ENCODE results near the gene SLC7A4.
"Not testable (repeated sequence)": the region's sequence is repeated elsewhere in the genome, so short reads cannot be mapped to it uniquely, and the experiment has no call there.

Gene SLC7A4, protein sequence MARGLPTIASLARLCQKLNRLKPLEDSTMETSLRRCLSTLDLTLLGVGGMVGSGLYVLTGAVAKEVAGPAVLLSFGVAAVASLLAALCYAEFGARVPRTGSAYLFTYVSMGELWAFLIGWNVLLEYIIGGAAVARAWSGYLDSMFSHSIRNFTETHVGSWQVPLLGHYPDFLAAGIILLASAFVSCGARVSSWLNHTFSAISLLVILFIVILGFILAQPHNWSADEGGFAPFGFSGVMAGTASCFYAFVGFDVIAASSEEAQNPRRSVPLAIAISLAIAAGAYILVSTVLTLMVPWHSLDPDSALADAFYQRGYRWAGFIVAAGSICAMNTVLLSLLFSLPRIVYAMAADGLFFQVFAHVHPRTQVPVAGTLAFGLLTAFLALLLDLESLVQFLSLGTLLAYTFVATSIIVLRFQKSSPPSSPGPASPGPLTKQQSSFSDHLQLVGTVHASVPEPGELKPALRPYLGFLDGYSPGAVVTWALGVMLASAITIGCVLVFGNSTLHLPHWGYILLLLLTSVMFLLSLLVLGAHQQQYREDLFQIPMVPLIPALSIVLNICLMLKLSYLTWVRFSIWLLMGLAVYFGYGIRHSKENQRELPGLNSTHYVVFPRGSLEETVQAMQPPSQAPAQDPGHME

DNA sequence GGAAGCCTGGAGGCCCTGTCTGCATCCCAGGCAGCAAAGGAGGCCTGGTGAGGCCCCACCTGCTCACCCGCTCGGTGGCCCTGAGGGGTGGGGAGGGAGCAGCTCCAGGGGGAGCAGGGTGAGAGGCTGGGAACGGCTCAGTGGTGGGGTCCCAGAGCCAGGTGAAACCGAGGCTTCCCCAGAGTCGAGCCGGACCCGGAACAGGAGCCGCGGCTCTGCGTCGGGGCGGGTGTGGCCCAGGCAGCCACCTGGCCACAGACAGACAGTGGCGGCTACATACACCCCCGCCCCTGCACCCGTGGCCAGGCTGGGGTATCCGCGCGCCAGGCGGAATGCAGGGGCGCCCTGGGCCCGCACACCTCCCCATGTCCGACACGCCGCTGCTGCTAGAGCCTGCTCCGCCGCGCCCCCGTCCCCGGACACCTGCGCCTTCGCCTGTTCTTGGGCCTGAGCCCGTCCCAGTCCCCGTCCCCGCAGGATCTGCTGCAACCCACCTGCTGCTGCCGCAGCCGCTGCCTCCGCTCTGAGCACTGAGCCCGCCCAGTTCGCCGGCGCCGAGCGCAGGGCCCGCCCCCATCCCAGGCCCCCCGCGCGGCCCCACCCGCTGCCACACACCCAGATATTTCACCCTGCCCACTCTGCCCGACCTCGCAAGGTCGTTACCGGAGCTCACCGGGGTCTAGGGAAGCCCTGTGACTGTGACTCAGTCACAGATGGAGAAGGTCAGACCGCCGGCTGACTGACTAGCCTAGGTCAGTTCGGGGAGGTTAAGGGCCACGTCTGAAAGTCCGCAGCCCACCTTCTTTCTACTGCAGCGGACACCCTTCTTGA is at the start of gene SLC7A4:
Gene SLC7A4 (minus strand): TSS at position 525 of the 831 bp plus-strand sequence. CDS start 749 bp downstream, outside the sequence.
- no peak for DNase-seq (ENCODE audit: low read depth)

DNA sequence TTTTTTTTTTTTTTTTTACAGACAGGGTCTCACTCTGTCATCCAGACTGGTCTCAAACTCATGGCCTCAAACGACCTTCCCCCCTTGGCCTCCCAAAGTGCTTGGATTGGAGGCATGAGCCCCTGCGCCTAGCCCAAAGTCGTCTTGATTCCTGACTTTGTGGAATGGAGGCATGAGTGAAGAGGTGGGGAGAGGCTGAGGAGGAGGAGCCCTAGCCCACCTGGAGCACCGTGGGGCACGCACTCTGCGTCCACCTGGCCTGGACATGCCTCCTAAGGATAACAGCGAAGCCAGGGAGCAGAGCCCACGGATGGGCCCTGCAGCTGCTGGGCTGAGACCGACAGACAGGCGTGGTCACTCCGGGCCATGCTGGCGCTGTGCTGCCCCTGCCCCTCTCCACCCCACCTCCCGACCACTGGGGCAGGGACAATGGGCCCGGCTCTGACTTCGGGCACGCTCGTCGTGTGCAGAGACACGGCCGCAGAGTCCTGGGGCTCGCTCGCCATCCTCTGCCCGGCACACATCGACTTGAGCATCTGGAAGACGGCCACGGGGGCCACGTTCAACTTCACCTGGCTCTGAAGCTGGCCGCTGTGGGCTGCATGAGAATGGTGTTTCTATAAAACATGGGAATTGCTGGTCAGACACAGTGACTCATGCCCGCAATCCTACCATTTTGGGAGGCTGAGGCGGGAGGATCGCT is 48.2 kb upstream of the SLC7A4 start:
- DNase-seq (ENCODE audit: low read depth): no peak

DNA sequence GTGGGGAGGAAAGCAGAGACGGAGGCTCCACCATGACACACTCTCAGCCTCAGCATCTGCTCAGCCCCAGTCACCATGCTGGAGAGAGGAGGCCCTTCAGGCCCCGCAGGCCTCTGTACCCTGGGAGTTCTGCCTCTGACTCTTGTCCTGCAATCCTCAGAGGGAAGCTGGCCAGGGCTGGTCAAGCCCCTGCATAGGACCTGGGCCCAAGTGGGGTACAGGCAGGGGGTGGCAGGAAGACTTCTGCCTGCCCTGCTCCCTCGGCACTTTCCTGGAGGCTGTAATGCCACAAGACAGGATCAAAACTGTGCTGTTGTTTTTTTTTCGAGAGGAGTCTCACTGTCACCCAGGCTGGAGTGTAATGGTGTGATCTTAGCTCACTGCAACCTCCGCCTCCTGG is 47.1 kb upstream of the SLC7A4 start:
- DNase-seq (ENCODE audit: low read depth): no peak

DNA sequence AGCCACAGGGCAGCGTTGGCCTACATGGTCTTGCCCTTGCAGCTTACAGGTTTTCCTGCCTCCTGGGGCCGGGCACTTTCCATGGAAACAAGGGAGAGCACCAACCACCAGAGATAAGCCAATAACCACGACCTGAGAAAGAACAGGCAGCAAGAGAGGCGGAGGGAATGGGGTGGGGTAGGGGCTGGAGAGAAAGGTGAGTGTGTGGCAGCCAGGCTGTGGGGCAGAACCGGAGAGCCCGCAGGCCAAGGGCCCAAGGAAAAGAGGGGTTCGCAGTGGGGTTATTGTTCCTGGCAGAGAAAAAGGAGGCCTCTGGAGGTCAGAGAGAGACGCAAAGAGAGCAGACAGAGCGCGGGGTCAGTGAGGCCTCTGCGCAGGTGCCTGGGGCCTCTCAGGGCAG is 46.6 kb upstream of the SLC7A4 start:
- no peak for DNase-seq (ENCODE audit: low read depth)

DNA sequence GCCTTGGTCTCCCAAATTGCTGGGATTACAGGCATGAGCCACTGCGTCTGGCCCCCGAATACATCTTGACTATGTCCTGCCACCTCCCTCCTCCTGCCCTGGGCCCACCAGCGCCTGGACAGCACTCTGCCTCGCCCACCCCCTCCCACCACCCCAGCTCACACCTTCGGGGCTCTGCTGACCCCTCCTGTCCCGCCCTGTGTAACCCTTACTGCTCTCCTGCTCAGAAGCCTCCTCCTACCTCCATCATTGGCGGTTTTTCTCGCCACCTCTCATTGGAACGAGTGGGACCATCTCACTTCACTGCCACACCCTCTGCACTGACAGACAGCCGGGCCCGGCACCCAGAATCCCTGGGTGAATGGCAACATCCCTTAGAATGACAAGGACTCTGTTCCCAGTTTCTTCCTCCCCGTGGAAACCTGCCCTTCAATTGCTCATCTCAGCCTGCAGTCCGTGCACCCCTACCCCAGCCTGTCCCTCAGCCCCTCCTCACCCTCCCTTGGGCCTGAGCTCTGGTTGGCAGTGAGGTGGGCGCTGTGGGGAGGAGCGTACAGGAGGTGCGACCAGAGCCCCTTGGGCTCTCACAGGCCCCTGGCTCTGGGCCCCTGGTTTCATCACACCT is 45.6 kb upstream of the SLC7A4 start:
- no peak for DNase-seq (ENCODE audit: low read depth)

DNA sequence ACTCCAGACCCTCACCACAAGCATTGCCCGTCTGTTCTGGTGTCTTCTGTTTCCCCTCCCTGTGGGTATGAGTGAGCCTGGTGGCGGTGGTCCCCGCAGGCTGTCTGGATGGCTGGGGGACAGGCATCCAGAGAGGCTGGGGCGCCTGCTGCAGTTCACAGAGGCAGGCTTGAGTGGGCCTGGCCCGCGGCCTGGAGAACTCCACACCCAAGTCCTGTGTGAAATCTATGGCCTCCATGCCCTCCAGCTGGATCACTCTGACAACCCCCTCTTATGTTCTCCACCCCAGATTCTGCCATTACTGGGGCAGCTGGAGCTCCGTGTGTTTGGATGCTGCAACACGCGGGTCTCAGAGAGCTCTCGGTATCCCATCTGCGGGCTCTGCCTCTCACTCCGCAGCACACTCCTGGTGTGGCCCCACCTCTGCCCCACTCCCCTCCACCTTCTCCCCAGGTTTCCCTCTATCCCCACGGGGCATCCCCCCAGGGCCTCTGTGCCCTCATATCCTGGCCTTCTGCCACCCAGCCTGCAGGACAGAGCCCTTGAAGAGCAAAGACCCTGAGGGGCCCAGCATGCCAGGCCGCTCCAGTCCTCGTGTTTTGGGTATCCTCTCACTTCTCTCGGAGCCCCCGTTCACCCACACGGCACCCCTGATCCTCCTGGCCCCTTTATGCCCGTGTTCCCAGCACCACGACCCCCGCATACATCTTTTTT is 44.7 kb upstream of the SLC7A4 start:
- DNase-seq (ENCODE audit: low read depth): no peak

DNA sequence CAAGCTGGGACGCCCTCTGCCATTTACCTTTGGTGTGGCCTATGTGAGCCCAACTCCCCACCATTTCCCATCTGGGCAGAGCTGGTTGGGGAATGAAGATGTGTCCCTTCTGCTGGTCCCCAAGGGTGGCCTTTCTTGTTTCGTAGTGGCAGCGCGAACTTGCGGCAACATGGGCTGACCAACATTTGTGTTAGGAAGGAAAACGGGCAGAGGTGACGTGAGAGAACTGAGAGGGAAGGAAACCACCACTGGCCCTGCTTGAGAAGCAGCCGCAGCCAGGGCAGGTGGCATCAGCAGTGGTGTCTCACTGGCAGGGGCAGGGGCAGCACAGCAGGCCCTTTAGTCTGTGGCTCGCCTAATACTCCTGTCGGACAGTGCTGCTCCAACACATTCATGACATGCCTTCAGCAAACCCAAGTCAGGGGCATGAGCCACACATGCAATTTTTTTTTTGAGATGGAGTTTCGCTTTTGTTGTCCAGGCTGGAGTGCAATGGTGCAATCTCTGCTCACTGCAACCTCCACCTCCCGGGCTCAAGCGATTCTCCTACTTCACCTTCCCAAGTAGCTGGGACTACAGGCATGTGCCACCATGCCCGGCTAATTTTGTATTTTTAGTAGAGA is 43.3 kb upstream of the SLC7A4 start:
- no peak for DNase-seq (ENCODE audit: low read depth)

DNA sequence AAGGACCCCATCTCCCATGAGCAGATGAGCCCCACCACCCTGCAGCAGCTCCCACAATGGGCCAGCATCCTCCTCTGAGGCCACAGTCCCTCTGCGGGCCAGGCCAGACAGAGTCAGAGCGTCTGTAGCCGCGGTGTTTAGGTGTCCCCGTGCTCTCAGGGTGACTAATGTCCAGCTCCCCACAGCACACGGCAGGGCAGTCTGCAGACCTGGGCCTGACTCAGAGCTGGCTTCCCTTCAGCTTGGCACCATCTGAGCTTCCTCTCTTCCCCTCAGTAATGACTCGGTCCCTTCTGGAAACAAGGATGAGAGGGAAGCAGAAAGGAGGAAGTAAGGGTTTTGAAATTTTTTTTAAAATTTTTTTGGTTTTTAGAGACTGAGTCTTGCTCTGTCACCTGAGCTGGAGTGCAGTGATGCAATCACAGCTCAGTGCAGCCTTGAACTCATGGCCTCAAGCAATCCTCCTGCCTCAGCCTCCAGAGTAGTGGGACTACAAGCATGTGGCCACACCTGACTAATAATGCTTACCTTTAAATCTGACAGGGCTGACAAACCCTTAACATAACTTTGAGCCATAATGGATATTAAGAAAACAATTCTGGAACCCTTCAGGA is 41.8 kb upstream of the SLC7A4 start:
- peak; percentile 24 for DNase-seq (ENCODE audit: low read depth)

DNA sequence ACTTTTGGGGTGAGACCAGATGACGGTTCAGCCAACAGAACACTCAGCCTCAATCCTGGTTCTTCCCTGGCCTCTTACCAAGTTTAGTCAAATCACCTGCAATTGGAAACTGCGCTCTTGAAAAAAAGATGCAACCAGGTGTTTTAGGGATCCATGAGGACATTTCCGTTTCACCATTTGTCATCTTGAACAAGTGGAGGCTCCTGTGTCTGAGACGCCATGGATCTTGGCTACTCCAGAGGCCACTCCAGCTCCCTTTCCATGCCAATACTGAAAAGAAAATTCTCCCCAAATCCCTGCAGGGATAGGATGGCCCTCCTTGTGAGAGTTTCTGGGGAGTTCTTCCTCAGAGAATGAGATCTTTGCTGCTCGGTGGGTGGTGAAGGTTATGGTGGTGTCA is 41.1 kb upstream of the SLC7A4 start:
- DNase-seq (ENCODE audit: low read depth): no peak

DNA sequence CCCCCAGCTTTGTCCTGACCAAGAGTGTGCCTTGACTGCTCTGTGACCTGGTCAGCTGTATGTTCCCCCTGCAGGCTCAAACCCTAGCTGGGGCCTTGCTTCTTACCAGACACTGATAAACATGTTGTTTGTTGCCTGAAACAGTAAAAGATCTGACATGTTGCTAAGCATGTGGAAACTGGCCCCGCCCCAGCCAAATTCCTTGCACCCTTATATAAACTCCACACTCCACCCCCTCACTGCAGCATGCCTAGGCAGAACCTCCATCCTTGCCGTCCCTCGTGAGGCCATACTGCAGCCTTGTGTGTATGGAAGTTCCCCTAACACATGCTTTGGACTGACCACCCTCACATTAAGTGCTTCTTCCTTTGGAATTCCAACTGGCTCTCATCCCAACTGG is 40.7 kb upstream of the SLC7A4 start:
- DNase-seq (ENCODE audit: low read depth): no peak

DNA sequence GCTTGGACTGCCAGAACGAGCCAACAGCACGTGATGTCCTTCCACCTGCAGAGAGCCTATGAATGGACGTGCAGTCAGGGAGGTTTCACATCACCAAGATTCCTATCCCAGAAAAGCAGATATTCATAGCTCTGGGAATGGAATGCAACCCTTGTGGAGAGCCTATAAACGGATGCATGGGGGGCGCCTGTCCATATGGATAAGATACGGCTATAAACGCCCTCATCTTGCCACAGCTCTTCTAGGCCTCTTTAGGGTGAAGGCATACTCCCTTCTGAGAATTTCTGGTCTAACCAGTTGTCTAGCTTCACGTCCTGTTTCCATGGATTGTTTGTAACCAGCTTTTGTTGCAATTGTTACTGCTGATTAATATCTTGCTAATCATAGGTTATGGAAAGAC is 39.4 kb upstream of the SLC7A4 start:
- DNase-seq (ENCODE audit: low read depth): not testable (repeated sequence)

DNA sequence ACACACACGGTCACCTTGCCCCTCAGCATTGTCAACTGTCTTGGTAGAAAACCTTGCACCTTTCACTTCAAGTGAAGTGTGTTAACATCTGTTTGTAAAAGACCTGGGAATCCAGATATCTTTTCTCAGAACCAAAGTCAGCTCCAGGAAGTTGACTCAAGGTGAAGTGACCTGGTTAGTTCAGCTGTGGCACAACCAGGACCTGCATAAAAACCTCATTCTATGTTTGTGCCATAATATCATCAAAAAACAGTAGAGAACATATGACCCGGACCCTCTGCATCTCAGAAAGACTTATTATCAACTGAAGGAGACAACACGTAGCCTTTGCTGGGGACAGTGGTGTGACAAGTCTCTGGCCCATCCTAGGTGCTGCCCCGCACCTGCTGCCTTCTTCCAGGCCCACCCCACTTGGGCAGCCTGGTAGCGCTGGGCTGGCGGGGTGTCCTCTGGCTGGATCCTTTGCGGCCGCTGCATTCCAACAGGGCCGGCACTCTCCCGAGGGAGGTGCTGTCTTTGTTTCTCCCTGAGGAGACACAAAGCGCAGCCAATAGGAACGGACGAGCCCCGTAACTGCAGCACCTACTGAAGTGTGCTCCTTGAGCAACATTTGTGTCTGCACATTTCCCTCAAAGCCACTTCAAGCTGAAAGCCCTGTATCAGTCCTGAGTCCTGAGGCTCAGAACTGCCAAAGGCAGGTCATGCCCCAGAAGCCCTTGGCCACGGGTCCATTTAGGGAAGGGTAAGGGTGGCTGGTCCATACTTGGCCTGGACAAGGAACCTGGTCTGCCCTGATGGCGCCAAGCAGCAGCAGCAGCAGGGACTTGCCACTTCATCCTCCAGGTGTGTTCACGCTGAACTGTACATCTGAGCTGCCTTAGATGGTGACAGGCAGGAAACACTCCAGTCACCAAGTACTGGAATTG is 38.6 kb upstream of the SLC7A4 start:
- DNase-seq (ENCODE audit: low read depth): no peak

DNA sequence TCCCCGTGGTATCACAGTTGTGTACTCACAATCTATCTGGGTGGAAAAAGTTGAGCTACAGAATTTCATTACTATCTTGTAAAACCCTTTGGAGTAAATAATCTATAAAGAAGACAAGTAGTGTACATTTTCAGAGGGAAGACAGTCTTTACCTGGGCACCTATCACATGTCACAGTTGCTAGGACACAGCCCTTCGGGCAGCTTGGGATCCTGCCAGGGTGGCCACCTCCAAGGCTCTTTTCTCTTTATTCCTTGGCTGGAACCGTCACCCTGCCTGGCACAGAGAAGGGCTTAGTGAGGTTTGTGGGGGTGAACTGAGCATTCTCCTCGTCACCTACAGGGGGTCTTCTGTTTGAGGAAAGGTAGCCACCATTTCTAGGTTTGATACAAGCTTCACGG is 37.0 kb upstream of the SLC7A4 start:
- DNase-seq (ENCODE audit: low read depth): no peak

DNA sequence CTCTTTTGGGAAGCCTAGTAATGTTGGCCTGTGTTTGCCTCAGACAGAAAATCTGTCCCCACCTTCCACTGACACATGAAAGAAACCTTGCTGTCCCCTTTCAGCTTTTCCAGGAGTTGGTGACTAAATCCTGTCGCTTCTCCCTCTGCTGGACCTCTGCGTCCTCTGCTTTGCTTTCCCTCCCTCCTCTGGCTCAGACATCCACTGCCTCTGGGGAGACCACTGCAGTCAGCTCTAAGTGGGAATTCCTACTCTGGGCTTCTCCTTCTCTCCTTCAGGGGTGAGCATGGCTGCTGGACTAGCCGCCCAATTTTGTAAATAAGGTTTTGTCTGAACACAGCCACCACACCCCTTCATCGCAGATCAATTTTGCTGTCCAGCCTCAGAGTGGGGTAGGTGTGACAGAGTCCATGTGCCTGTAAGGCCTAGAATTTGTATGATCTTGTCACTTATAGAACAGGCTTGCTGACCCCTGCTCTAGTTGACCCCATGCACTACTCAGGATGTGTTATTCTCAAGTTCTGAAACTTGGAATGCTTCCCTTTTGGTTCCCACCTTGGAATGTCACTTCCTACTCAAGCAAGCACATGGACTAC is 36.4 kb upstream of the SLC7A4 start:
- no peak for DNase-seq (ENCODE audit: low read depth)

DNA sequence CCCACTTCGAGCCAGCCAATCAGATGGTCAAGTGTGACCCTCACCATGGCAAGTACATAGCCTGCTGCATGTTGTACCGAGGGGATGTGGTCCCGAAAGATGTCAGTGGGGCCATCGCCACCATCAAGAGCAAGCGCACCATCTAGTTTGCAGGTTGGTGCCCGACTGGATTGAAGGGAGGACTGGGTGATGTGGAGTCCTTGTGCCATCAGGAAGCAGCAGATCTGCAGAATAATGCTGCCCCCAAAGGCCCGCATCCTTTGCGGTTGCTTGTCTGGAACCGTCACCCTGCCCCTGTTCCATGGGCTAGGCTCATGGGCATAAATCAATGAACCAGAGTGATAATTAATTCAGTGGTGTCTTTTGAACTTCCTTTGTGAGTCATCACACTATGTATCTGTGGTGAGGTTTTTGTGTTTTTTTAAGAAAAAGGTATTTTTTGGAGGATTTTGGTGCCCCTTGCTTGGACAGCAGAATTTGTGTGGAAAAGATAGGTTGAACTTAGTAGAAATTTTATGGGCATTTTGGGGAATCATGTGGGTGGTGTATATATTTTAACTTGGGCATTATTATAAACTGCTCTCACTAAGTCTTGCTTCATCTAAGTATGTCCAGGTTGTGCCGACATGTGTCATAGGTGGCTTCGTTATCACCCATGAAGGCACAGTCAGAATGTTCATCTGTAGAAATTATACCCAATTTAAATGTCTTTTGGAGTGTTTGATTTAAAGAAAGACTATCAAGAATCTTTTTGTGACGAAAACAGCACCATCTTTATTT is 35.7 kb upstream of the SLC7A4 start:
- no peak for DNase-seq (ENCODE audit: low read depth)

DNA sequence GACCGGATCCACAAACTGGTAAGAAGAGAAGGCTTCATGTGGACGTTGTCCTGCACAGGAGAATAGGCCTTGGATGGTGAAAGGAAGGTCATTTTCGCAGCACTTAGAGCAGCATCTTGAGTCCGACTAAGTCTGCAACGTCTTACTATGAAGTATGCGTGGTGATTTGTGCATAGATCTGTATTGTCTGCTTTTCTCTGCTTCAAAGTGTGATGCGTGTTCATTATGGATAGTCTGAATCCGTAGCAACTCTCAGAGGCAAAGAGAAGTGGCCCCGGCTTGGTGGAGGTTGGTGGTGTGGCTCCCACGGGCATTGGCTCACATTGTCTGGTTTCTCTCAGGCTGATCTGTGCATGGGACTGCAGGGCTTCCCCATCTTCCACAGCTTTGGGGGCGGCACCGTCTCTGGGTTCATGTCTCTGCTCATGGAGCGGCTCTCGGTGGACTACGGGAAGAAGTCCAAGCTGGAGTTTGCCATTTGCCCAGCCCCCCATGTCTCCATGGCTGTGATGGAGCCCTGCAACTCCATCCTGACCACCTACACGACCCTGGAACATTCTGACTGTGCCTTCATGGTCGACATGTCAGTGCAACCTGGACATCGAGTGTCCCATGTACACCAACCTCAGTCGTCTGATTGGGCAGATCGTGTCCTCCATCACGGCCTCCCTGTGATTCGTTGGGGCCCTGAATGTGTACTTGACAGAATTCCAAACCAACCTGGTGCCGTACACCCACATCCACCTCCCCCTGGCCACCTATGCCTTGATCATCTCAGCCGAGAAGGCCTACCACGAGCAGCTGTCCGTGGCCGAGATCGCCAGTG is 34.9 kb upstream of the SLC7A4 start:
- no peak for DNase-seq (ENCODE audit: low read depth)

All from HS-27A (cell line).